Measurements from ENCODE around the gene SUCLG2. TPM values are rescaled to one million over a fixed set of nuclear protein-coding genes. Genes with fewer than 3 reads are reported as not detected.

SUCLG2 gene
- total RNA-seq, 1 experiment from 2014 or later, result 38.5 TPM

GRCh38 chr3:67495751-67496150 lies 158.7 kb downstream of the SUCLG2 start:
- DNase-seq, result no peak
- no peak overlapping the region for H4K8ac ChIP-seq (replicated peaks; ENCODE audit: insufficient read length, low read depth, low read length)
- no peaks in the 10 kb centered on the region for H3K27me3 Mint-ChIP-seq (ENCODE audit: low read depth)
- H2BK120ac ChIP-seq (ENCODE audit: low read depth, low read length, poor library complexity, severe bottlenecking), result no peak overlapping the region
- peaks cover 0 to 9% (median 7%) of the 10 kb centered on the region in 3 experiments; a peak in 3 of 7 replicates for H3K36me3 Mint-ChIP-seq (ENCODE audit: insufficient read depth in 1 of 3, low read depth in 3 of 3)
- no peaks in the 10 kb centered on the region for H3K9me3 ChIP-seq (ENCODE audit: control insufficient read depth, low read depth, low read length)
- H3K56ac ChIP-seq (ENCODE audit: insufficient read length, low read depth, low read length), result no peak overlapping the region
- no peak overlapping the region for H3T11ph ChIP-seq (ENCODE audit: low read length)
- no peak overlapping the region for H3K14ac ChIP-seq (ENCODE audit: insufficient read depth, low read length)
- no peak overlapping the region for H3K4me3 Mint-ChIP-seq
- WGBS (ENCODE audit: extremely low coverage, insufficient read length, low lambda C conversion rate), result no CpG with 5 or more reads among the region's 1 CpG
- no peak overlapping the region for H3K27ac ChIP-seq (ENCODE audit: insufficient read length, low read depth, low read length)
- no peaks in the 10 kb centered on the region for H3K79me1 ChIP-seq (ENCODE audit: insufficient read depth, low read depth, low read length, poor library complexity, severe bottlenecking)
- no peak overlapping the region for H3K27ac Mint-ChIP-seq
- no peak overlapping the region for H2AK5ac ChIP-seq (ENCODE audit: insufficient read length, low read length)
- no peaks in the 10 kb centered on the region for H3K23me2 ChIP-seq (ENCODE audit: insufficient read length, low read depth, low read length, poor library complexity, severe bottlenecking)
- H2BK20ac ChIP-seq (ENCODE audit: low read depth, low read length, poor library complexity, severe bottlenecking), result no peak overlapping the region
- H3K18ac ChIP-seq (ENCODE audit: insufficient read length, low read depth, low read length), result no peak overlapping the region
- no peak overlapping the region for H3K4ac ChIP-seq (ENCODE audit: low read depth, low read length)
- H3K9ac ChIP-seq (ENCODE audit: extremely low read depth, insufficient read length, low read length), result no peak overlapping the region
- no peaks in the 10 kb centered on the region for H4K20me1 ChIP-seq (ENCODE audit: control insufficient read depth, insufficient read depth, insufficient read length)
- no peaks in the 10 kb centered on the region for H3K4me1 Mint-ChIP-seq
- no peak overlapping the region for H4K91ac ChIP-seq (ENCODE audit: insufficient read length, low read depth, low read length)
- no peak overlapping the region for H4K5ac ChIP-seq (ENCODE audit: insufficient read length, low read depth, low read length)
- H3K27me3 ChIP-seq (ENCODE audit: insufficient read depth, low read length), result no peaks in the 10 kb centered on the region
- H3K4me1 ChIP-seq (ENCODE audit: insufficient read depth, low read length), result no peaks in the 10 kb centered on the region
- no peak for TF ChIP-seq CTCF (conservative IDR thresholded peaks at IDR 0.05)
- no peaks in the 10 kb centered on the region for H3K9me3 Mint-ChIP-seq
- no peak overlapping the region for H2BK12ac ChIP-seq (ENCODE audit: insufficient read length, low read depth, low read length)
- H3K4me2 ChIP-seq (ENCODE audit: insufficient read depth, insufficient read length, low read length), result no peak overlapping the region
- H2AFZ ChIP-seq (ENCODE audit: low read length), result no peak overlapping the region
- no peaks in the 10 kb centered on the region for H3K79me2 ChIP-seq (ENCODE audit: insufficient read depth, low read length)
- H3K23ac ChIP-seq (ENCODE audit: insufficient read length, low read depth, low read length), result no peak overlapping the region
- no peak overlapping the region for H2BK15ac ChIP-seq (ENCODE audit: low read depth, low read length)
- H2BK5ac ChIP-seq (ENCODE audit: insufficient read length, low read length), result no peak overlapping the region

All from H9 (cell line).